CD4-positive, alpha-beta memory T cell (primary cell): ENCODE data around the gene TYK2. TPM values are rescaled to one million over a fixed set of nuclear protein-coding genes. Genes with fewer than 3 reads are reported as not detected.
"Not testable (repeated sequence)": the region's sequence is repeated elsewhere in the genome, so short reads cannot be mapped to it uniquely, and the experiment has no call there.

Experiments used
- CTCF ChIA-PET: fragments of 350-600 bp; sonication (Branson Sonifier 250); formaldehyde crosslinking; loops from one replicate; lab custom pipeline; 2021; ENCODE audit warnings: inconsistent platforms; ENCODE audit not compliant: partially characterized antibody; lab: Charles Lee
- POLR2A ChIA-PET: fragments of 350-600 bp; sonication (Branson Sonifier 250); formaldehyde crosslinking; loops from one replicate; lab custom pipeline; 2021; ENCODE audit not compliant: partially characterized antibody; lab: Charles Lee
- DNase-seq, 5 donors: peaks; one replicate each; pipeline versions ENCODE4 v3.0.0 to v3.0.0-alpha.2; 2020 to 2022; ENCODE audit warnings: mixed read lengths in 1 of 5
- H3K27ac ChIP-seq: one replicate; pipeline ENCODE4 v1.7.0; 2013; ENCODE audit warnings: low read depth, low read length
- H3K27me3 ChIP-seq: 2 replicates; pipeline ENCODE4 v1.7.0; 2013; ENCODE audit warnings: mild to moderate bottlenecking, low read length, moderate library complexity; ENCODE audit not compliant: insufficient read depth
- H3K36me3 ChIP-seq: 2 replicates; pipeline ENCODE4 v1.7.0; 2013; ENCODE audit warnings: mild to moderate bottlenecking, low read length, moderate library complexity; ENCODE audit not compliant: insufficient read depth
- H3K4me1 ChIP-seq: 2 replicates; pipeline ENCODE4 v1.7.0; 2013; ENCODE audit warnings: mild to moderate bottlenecking, low read length, moderate library complexity; ENCODE audit not compliant: insufficient read depth
- H3K4me3 ChIP-seq, 2 donors: one replicate each; pipeline ENCODE4 v1.7.0; 2013; ENCODE audit warnings: low read length in 2 of 2, mild to moderate bottlenecking in 1 of 2
- H3K9me3 ChIP-seq, 2 donors: one replicate each; pipeline ENCODE4 v1.7.0; 2013; ENCODE audit warnings: low read length in 2 of 2, control low read depth in 1 of 2; ENCODE audit not compliant: control insufficient read depth in 1 of 2
- H3K27ac Mint-ChIP-seq, 7 donors: one replicate each; pipeline ENCODE4 v1.8.0; 2020 to 2021; ENCODE audit warnings: mixed read lengths in 7 of 7, mild to moderate bottlenecking in 6 of 7, inconsistent platforms in 3 of 7, moderate library complexity in 3 of 7
- H3K27me3 Mint-ChIP-seq, 2 donors: one replicate each; pipeline ENCODE4 v1.8.0; 2020 to 2021; ENCODE audit warnings: mixed read lengths in 2 of 2
- H3K36me3 Mint-ChIP-seq, 2 donors: one replicate each; pipeline ENCODE4 v1.8.0; 2020 to 2021; ENCODE audit warnings: mixed read lengths in 2 of 2, inconsistent platforms in 1 of 2, mild to moderate bottlenecking in 1 of 2
- H3K4me1 Mint-ChIP-seq, 4 donors: one replicate each; pipeline ENCODE4 v1.8.0; 2020 to 2021; ENCODE audit warnings: mixed read lengths in 4 of 4, mild to moderate bottlenecking in 1 of 4
- H3K4me3 Mint-ChIP-seq, 8 donors: one replicate each; pipeline ENCODE4 v1.8.0; 2020 to 2021; ENCODE audit warnings: mixed read lengths in 8 of 8, mild to moderate bottlenecking in 7 of 8, moderate library complexity in 6 of 8, inconsistent platforms in 3 of 8
- H3K9me3 Mint-ChIP-seq, 8 donors: one replicate each; pipeline ENCODE4 v1.8.0; 2020 to 2021; ENCODE audit warnings: mixed read lengths in 8 of 8, mild to moderate bottlenecking in 5 of 8, inconsistent platforms in 3 of 8, moderate library complexity in 1 of 8
- intact Hi-C: fragments of 100-400 bp; cut with micrococcal nuclease; formaldehyde crosslinking; loops from one replicate; pipeline ENCODE4 v1.15.1; 2023
- polyA plus RNA-seq, 2 donors: library from polyadenylated mRNA; unstranded; fragments of 300-500 nt; fragmentation: Illumina TruSeq; gene quantifications; one replicate each; pipeline ENCODE4 v1.2.3, GENCODE V29; 2021
- total RNA-seq, 2 experiments: library from RNA; stranded (reverse); gene quantifications; one replicate each; pipeline ENCODE4 v1.2.3, GENCODE V29; 2021

The TYK2 gene
- total and polyA plus RNA-seq, 4 experiments from 2014 or later = 33.3 to 314 (median 187) TPM

DNA sequence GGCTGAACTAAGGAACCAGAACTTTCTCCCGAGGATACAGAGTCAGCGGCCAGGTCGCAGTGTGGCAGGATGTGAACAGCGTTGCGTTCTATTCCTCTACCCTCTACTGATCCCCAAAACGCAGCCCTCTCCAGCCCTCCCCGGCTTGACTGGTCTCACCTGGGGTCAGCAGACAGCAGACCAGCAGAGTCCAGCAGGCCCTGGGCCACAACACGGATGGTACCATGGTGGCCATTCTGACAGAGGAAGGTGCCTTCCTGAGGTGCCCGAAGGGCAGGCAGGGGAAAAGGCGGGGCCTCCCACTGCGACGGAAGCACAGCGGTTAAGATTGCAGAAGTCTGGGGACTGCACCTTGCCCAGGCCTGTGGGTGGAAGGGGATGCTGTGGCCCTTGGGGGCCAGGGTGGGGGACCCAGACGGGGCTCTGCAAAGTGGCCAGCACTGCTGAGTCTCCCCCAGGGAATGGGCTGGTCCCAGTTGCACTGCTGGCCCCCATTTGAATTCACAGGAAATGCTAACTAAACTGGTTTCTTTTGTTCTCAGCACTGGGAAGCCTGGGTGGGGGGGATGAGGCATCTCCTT, 40.9 kb downstream of the TYK2 start, which contains the start of gene ICAM3:
Gene ICAM3 (minus strand): TSS at position 245 of the 581 bp plus-strand sequence. CDS start 10 bp downstream, at position 235.
- no peaks in the 10 kb centered on the region for H3K27me3 ChIP-seq
- H3K27ac Mint-ChIP-seq = peak within 1 kb of the TSS; percentile 85 to 97 (median 96)
- peak within 1 kb of the TSS; percentile 82 for H3K27ac ChIP-seq
- peaks cover 3 to 21% of the 10 kb centered on the region in 2 donors for H3K36me3 Mint-ChIP-seq
- peaks cover 38% of the 10 kb centered on the region for H3K4me1 ChIP-seq
- H3K27me3 Mint-ChIP-seq = no peaks in the 10 kb centered on the region
- POLR2A ChIA-PET = no interaction called here
- intact Hi-C loops = loop anchor here (1.0 kb wide), 1 partner anchor 41 kb away; the partner anchor contains the start of gene TYK2
- H3K4me3 ChIP-seq = peak within 1 kb of the TSS; percentile 39 to 80
- peaks cover 17% of the 10 kb centered on the region for H3K36me3 ChIP-seq
- no peaks in the 10 kb centered on the region for H3K9me3 ChIP-seq
- DNase-seq = peak; percentile 44 to 65 (median 51)
- H3K4me1 Mint-ChIP-seq = peaks cover 14 to 46% (median 25%) of the 10 kb centered on the region in 4 donors
- H3K4me3 Mint-ChIP-seq = peak within 1 kb of the TSS; percentile 91 to 99 (median 96)
- CTCF ChIA-PET = interaction anchor here (1.7 to 2.5 kb wide), 2 partner anchors 9 to 49 kb away, joined by 4 to 12 read pairs; no protein-coding TSS in a partner anchor
- no peaks in the 10 kb centered on the region for H3K9me3 Mint-ChIP-seq

DNA sequence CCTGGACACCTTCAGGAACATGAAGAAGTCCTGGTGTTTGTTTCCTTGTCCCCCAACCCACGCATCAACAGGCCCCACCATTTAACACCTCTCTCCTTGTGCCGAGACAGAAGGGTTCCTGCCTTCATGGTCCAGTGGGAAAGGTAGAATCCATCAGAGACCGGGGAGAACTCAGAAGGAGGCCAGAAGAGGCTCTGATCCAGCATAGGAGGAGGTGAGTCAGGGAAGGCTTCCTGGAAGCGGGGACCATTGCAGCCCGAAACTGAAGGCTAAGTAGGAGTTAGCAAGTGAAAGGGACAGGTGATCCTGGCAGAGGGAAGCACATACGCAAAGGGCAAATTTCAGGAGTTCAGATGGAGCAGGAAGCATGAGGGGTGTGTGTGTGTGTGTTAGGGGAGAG, 41.4 kb downstream of the TYK2 start:
- intact Hi-C loops = loop anchor here (1.0 kb wide), 1 partner anchor 41 kb away; the partner anchor contains the start of gene TYK2
- peak overlapping the region; percentile 91 to 99 (median 96) for H3K4me3 Mint-ChIP-seq
- Histone ChIP-seq H3K9me3 (no peaks in the 10 kb centered on the region), H3K36me3 (peaks cover 20% of the 10 kb centered on the region), H3K27me3 (no peaks in the 10 kb centered on the region), H3K4me1 (peaks cover 43% of the 10 kb centered on the region), H3K4me3 (peak overlapping the region; percentile 39 to 80), H3K27ac (peak overlapping the region; percentile 82)
- H3K27ac Mint-ChIP-seq = peak overlapping the region; percentile 85 to 97 (median 96)
- ChIA-PET POLR2A (interaction anchor here (1.2 kb wide), 1 partner anchor 68 kb away, joined by 3 read pairs; the partner anchor contains the start of gene ICAM1), CTCF (interaction anchor here (2.5 kb wide), 1 partner anchor 50 kb away, joined by 12 read pairs; no protein-coding TSS in a partner anchor)
- H3K4me1 Mint-ChIP-seq = peaks cover 14 to 51% (median 29%) of the 10 kb centered on the region in 4 donors
- H3K27me3 Mint-ChIP-seq = no peaks in the 10 kb centered on the region
- DNase-seq = no peak
- peaks cover 3 to 21% of the 10 kb centered on the region in 2 donors for H3K36me3 Mint-ChIP-seq
- no peaks in the 10 kb centered on the region for H3K9me3 Mint-ChIP-seq

- intact Hi-C loops, H3K9me3 Mint-ChIP-seq, H3K9me3 ChIP-seq, H3K4me3 ChIP-seq, DNase-seq, H3K27me3 ChIP-seq, H3K27me3 Mint-ChIP-seq, H3K27ac ChIP-seq: not testable (repeated sequence)
- peak overlapping the region in 4 of 7 donors; percentile 4 to 64 (median 27) for H3K27ac Mint-ChIP-seq
- CTCF ChIA-PET = interaction anchor here (1.3 kb wide), 1 partner anchor 52 kb away, joined by 5 read pairs; no protein-coding TSS in a partner anchor
- H3K36me3 Mint-ChIP-seq = peaks cover 8 to 36% of the 10 kb centered on the region in 2 donors
- peaks cover 59% of the 10 kb centered on the region for H3K4me1 ChIP-seq
- H3K4me3 Mint-ChIP-seq = peak overlapping the region in 4 of 8 donors; percentile 32 to 41 (median 40)
- peaks cover 21 to 70% (median 46%) of the 10 kb centered on the region in 4 donors for H3K4me1 Mint-ChIP-seq
- H3K36me3 ChIP-seq = peaks cover 20% of the 10 kb centered on the region
- POLR2A ChIA-PET = interaction anchor here (1.5 kb wide), 1 partner anchor 66 kb away, joined by 4 read pairs; the partner anchor contains the start of gene ICAM1
Observed at GRCh38 chr19:10336725-10337124, 43.6 kb downstream of the TYK2 start.

DNA sequence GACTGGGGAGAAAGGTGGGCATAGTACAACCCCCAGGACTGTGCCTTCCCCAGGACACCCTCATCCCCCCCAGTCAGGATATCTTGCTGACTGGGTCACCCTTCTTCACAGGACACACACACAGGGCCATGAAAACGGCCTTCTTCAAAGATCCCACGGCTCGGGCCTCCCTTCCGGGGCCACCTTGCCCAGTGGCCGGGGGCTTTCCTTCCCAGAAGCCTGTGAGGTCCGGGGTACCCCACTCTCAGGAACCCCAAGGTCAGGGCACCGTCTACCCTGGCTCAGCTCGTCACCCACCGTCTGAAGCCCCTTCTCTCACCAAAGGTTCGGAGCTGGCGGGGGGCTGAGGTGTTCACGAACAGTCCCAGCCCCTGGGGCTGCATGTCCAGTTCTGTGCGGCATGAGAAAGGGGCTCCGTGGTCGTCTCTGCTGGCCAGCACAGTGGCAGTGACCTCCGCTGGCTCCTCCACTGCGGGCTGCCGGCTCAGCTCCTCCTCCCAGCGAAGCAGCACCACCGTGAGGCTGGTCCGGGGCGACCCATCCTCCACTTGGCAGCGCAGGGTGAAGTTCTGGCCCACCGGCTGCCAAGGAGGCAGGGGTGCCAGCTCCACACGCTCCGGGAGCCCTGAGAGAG, 44.9 kb downstream of the TYK2 start:
- peaks cover 21 to 71% (median 45%) of the 10 kb centered on the region in 4 donors for H3K4me1 Mint-ChIP-seq
- ChIA-PET POLR2A (interaction anchor here (1.5 kb wide), 1 partner anchor 65 kb away, joined by 4 read pairs; the partner anchor contains the start of gene ICAM1), CTCF (interaction anchor here (1.3 kb wide), 2 partner anchors 53 to 66 kb away, joined by 3 to 5 read pairs; no protein-coding TSS in a partner anchor)
- Histone ChIP-seq H3K27me3 (no peaks in the 10 kb centered on the region), H3K27ac (no peak overlapping the region), H3K4me1 (peaks cover 62% of the 10 kb centered on the region), H3K4me3 (no peak overlapping the region), H3K9me3 (no peaks in the 10 kb centered on the region), H3K36me3 (peaks cover 22% of the 10 kb centered on the region)
- H3K9me3 Mint-ChIP-seq = no peaks in the 10 kb centered on the region
- H3K36me3 Mint-ChIP-seq = peaks cover 8 to 37% of the 10 kb centered on the region in 2 donors
- H3K27ac Mint-ChIP-seq = peak overlapping the region in 2 of 7 donors; percentile 29 to 32
- no peaks in the 10 kb centered on the region for H3K27me3 Mint-ChIP-seq
- intact Hi-C loops = no loop called here
- no peak for DNase-seq
- H3K4me3 Mint-ChIP-seq = peak overlapping the region in 2 of 8 donors; percentile 16 to 41

DNA sequence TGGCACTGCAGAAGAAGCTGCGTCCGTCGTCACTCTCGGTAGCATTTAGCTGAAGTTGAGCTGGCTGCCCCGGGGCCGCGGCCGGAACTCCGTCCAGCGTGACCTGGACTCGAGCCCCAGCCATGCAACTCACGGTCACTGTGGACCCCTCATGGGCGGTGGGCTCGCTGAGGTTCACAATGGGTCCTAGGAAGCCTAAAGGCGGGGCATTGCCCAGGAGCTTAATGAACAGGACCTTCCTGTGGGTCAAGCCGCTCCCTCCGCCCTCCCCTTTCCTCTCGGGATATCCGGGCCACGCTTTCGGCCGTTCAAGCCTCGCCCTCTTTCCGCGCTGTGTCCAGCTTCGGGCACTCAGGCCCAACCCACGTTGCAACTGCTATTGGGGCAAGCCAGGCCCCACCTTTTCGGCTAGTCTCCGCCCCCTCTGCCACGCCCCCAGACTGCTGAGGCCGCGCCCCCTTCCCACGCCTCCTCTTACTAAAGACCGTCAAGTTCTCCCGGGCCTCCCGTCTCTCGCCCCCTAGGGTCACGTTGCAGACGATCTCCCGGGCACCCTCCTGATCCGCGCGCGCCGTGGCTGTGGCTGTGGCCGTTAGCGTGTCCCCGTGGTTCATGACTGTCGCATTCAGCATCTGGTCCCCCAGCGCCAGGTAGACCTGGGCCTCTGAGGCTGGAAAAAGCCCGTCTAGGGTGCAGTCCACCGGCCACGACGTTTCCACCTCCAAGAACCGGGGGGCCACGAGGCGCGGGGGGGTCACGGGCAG, 45.6 kb downstream of the TYK2 start:
- no peaks in the 10 kb centered on the region for H3K27me3 Mint-ChIP-seq
- H3K27ac Mint-ChIP-seq = peak overlapping the region in 3 of 7 donors; percentile 61 to 98 (median 65)
- Histone ChIP-seq H3K4me3 (no peak overlapping the region), H3K9me3 (no peaks in the 10 kb centered on the region), H3K27me3 (no peaks in the 10 kb centered on the region), H3K27ac (peak overlapping the region; percentile 88), H3K36me3 (peaks cover 28% of the 10 kb centered on the region), H3K4me1 (peaks cover 56% of the 10 kb centered on the region)
- POLR2A ChIA-PET = interaction anchor here (0.6 to 3.6 kb wide), 6 partner anchors 19 to 1821 kb away, joined by 3 to 33 read pairs (median 8); partner anchors contain the start of genes FDX2, ICAM1, TYK2 and ZNF414
- H3K9me3 Mint-ChIP-seq = no peaks in the 10 kb centered on the region
- peak overlapping the region in 2 of 8 donors; percentile 41 to 67 for H3K4me3 Mint-ChIP-seq
- peaks cover 18 to 73% (median 42%) of the 10 kb centered on the region in 4 donors for H3K4me1 Mint-ChIP-seq
- CTCF ChIA-PET = interaction anchor here (1.1 to 1.3 kb wide), 2 partner anchors 54 to 65 kb away, joined by 3 to 4 read pairs; no protein-coding TSS in a partner anchor
- peak in 1 of 5 donors; percentile 10 for DNase-seq
- H3K36me3 Mint-ChIP-seq = peaks cover 12 to 43% of the 10 kb centered on the region in 2 donors
- intact Hi-C loops = loop anchor here (5.0 kb wide), 1 partner anchor 517 kb away; the partner anchor contains the start of gene FBXL12
